ENCODE measurements around the gene SNRPF.

The SNRPF gene

GRCh38 chr12:95881331-95881955 is 22.7 kb downstream of the SNRPF start:
- TF ChIP-seq, protein P1, sequence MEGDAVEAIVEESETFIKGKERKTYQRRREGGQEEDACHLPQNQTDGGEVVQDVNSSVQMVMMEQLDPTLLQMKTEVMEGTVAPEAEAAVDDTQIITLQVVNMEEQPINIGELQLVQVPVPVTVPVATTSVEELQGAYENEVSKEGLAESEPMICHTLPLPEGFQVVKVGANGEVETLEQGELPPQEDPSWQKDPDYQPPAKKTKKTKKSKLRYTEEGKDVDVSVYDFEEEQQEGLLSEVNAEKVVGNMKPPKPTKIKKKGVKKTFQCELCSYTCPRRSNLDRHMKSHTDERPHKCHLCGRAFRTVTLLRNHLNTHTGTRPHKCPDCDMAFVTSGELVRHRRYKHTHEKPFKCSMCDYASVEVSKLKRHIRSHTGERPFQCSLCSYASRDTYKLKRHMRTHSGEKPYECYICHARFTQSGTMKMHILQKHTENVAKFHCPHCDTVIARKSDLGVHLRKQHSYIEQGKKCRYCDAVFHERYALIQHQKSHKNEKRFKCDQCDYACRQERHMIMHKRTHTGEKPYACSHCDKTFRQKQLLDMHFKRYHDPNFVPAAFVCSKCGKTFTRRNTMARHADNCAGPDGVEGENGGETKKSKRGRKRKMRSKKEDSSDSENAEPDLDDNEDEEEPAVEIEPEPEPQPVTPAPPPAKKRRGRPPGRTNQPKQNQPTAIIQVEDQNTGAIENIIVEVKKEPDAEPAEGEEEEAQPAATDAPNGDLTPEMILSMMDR (IDR thresholded peaks at IDR 0.05; ENCODE audit: control insufficient read depth, extremely low read depth, insufficient read depth): no peak
- no peak overlapping the region for H3K4me3 ChIP-seq (ENCODE audit: low read depth, low read length)
- DNase-seq (ENCODE audit: low read depth): no peak

GRCh38 chr12:95882080-95882479 is 23.3 kb downstream of the SNRPF start:
- DNase-seq (ENCODE audit: low read depth): no peak
- TF ChIP-seq, protein P1 (IDR thresholded peaks at IDR 0.05; ENCODE audit: control insufficient read depth, extremely low read depth, insufficient read depth): no peak
- H3K4me3 ChIP-seq (ENCODE audit: low read depth, low read length): no peak overlapping the region

GRCh38 chr12:95882873-95883272 is 24.1 kb downstream of the SNRPF start:
- TF ChIP-seq, protein P1 (IDR thresholded peaks at IDR 0.05; ENCODE audit: control insufficient read depth, extremely low read depth, insufficient read depth): no peak
- no peak overlapping the region for H3K4me3 ChIP-seq (ENCODE audit: low read depth, low read length)
- DNase-seq (ENCODE audit: low read depth): no peak

DNA sequence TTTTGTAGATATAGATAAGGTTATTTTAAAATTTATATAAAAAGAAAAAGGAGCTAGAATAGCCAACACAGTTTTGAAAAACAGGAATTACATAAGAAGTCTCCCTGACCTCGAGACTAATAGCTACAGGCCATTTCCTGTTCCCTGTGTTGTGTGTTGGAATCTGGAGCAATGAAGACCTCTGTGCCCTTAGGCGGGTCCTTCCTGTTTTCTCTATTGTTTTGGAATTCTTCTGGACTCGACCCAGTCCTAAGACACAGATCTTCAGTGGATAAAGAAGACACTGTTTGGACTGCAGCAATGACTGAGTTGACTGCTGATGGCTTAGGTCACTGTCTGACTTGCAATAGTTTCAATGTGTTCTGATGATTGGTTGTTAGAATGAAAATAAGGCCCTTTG is 26.2 kb downstream of the SNRPF start:
- H3K4me3 ChIP-seq (ENCODE audit: low read depth, low read length): no peak overlapping the region
- DNase-seq (ENCODE audit: low read depth): no peak

GRCh38 chr12:95887311-95887710 is 28.6 kb downstream of the SNRPF start:
- no peak for DNase-seq (ENCODE audit: low read depth)
- no peak overlapping the region for H3K4me3 ChIP-seq (ENCODE audit: low read depth, low read length)
- TF ChIP-seq, protein P1 (IDR thresholded peaks at IDR 0.05; ENCODE audit: control insufficient read depth, extremely low read depth, insufficient read depth): no peak

More for the DNA sequence above, 26.2 kb downstream of the SNRPF start:
- TF ChIP-seq, protein P1 (IDR thresholded peaks at IDR 0.05; ENCODE audit: control insufficient read depth, extremely low read depth, insufficient read depth): no peak

GRCh38 chr12:95890958-95891357 is 32.2 kb downstream of the SNRPF start:
- TF ChIP-seq, protein P1 (IDR thresholded peaks at IDR 0.05; ENCODE audit: control insufficient read depth, extremely low read depth, insufficient read depth): no peak
- DNase-seq (ENCODE audit: low read depth): no peak
- no peak overlapping the region for H3K4me3 ChIP-seq (ENCODE audit: low read depth, low read length)

- TF ChIP-seq, protein P1 (IDR thresholded peaks at IDR 0.05; ENCODE audit: control insufficient read depth, extremely low read depth, insufficient read depth): no peak
- H3K4me3 ChIP-seq (ENCODE audit: low read depth, low read length): no peak overlapping the region
- DNase-seq (ENCODE audit: low read depth): no peak
Measured at GRCh38 chr12:95896846-95897245, 38.1 kb downstream of the SNRPF start.
